ENCODE results near the gene CECR2. TPM values are rescaled to one million over a fixed set of nuclear protein-coding genes. Genes with fewer than 3 reads are reported as not detected.

The CECR2 gene
- total and polyA plus RNA-seq, 2 donors from 2014 or later: 0.58 to 3.4 TPM

- H3K4me1 ChIP-seq (ENCODE audit: control insufficient read depth in 2 of 3, insufficient read depth in 2 of 3, low read depth in 1 of 3, low read length in 3 of 3): no peaks in the 10 kb centered on the region
- no peak overlapping the region for H3K9ac ChIP-seq (ENCODE audit: low read length in 3 of 3)
- H3K27ac ChIP-seq (ENCODE audit: low read depth in 2 of 2, low read length in 2 of 2): no peak overlapping the region
- TF ChIP-seq CTCF (IDR thresholded peaks at IDR 0.05; ENCODE audit: borderline replicate concordance, extremely low read depth, insufficient read depth): no peak
- DNase-seq (no peak), FAIRE-seq (no peak)
- H3K4me3 ChIP-seq (ENCODE audit: low read length in 3 of 3): no peak overlapping the region
- intact Hi-C loops (cut with DNase I): no loop called here
- H3K27me3 ChIP-seq (ENCODE audit: control insufficient read depth, insufficient read depth, low read length): no peaks in the 10 kb centered on the region
- H3K9me3 ChIP-seq (ENCODE audit: control insufficient read depth in 2 of 3, insufficient read depth in 1 of 3, low read length in 3 of 3): no peaks in the 10 kb centered on the region
- H3K36me3 ChIP-seq (ENCODE audit: control insufficient read depth in 2 of 3, insufficient read depth in 3 of 3, low read length in 3 of 3): no peaks in the 10 kb centered on the region
Measured at GRCh38 chr22:17537155-17537554, 167.9 kb downstream of the CECR2 start.

- FAIRE-seq: no peak
Measured at GRCh38 chr22:17540481-17540880, 171.2 kb downstream of the CECR2 start.

GRCh38 chr22:17541476-17541875 is 172.2 kb downstream of the CECR2 start:
- no peaks in the 10 kb centered on the region for H3K27me3 ChIP-seq (ENCODE audit: control insufficient read depth, insufficient read depth, low read length)
- DNase-seq: no peak
- H3K4me3 ChIP-seq (ENCODE audit: low read length in 3 of 3): no peak overlapping the region
- H3K4me1 ChIP-seq (ENCODE audit: control insufficient read depth in 2 of 3, insufficient read depth in 2 of 3, low read depth in 1 of 3, low read length in 3 of 3): no peaks in the 10 kb centered on the region
- no peaks in the 10 kb centered on the region for H3K36me3 ChIP-seq (ENCODE audit: control insufficient read depth in 2 of 3, insufficient read depth in 3 of 3, low read length in 3 of 3)
- FAIRE-seq: no peak
- H3K9me3 ChIP-seq (ENCODE audit: control insufficient read depth in 2 of 3, insufficient read depth in 1 of 3, low read length in 3 of 3): no peaks in the 10 kb centered on the region
- no peak for TF ChIP-seq CTCF (IDR thresholded peaks at IDR 0.05; ENCODE audit: borderline replicate concordance, extremely low read depth, insufficient read depth)
- H3K9ac ChIP-seq (ENCODE audit: low read length in 3 of 3): no peak overlapping the region
- intact Hi-C loops (cut with DNase I): no loop called here
- no peak overlapping the region for H3K27ac ChIP-seq (ENCODE audit: low read depth in 2 of 2, low read length in 2 of 2)

More at GRCh38 chr22:17540481-17540880, 171.2 kb downstream of the CECR2 start:
- Histone ChIP-seq H3K9ac (ENCODE audit: low read length in 3 of 3) (no peak overlapping the region), H3K9me3 (ENCODE audit: control insufficient read depth in 2 of 3, insufficient read depth in 1 of 3, low read length in 3 of 3) (no peaks in the 10 kb centered on the region), H3K27me3 (ENCODE audit: control insufficient read depth, insufficient read depth, low read length) (no peaks in the 10 kb centered on the region), H3K36me3 (ENCODE audit: control insufficient read depth in 2 of 3, insufficient read depth in 3 of 3, low read length in 3 of 3) (no peaks in the 10 kb centered on the region), H3K4me3 (ENCODE audit: low read length in 3 of 3) (no peak overlapping the region), H3K27ac (ENCODE audit: low read depth in 2 of 2, low read length in 2 of 2) (no peak overlapping the region), H3K4me1 (ENCODE audit: control insufficient read depth in 2 of 3, insufficient read depth in 2 of 3, low read depth in 1 of 3, low read length in 3 of 3) (no peaks in the 10 kb centered on the region)
- intact Hi-C loops (cut with DNase I): no loop called here
- no peak for DNase-seq
- no peak for TF ChIP-seq CTCF (IDR thresholded peaks at IDR 0.05; ENCODE audit: borderline replicate concordance, extremely low read depth, insufficient read depth)

GRCh38 chr22:17542452-17542851 is 173.2 kb downstream of the CECR2 start:
- DNase-seq: no peak
- no peaks in the 10 kb centered on the region for H3K4me1 ChIP-seq (ENCODE audit: control insufficient read depth in 2 of 3, insufficient read depth in 2 of 3, low read depth in 1 of 3, low read length in 3 of 3)
- FAIRE-seq: no peak
- H3K36me3 ChIP-seq (ENCODE audit: control insufficient read depth in 2 of 3, insufficient read depth in 3 of 3, low read length in 3 of 3): no peaks in the 10 kb centered on the region
- no peaks in the 10 kb centered on the region for H3K9me3 ChIP-seq (ENCODE audit: control insufficient read depth in 2 of 3, insufficient read depth in 1 of 3, low read length in 3 of 3)
- H3K9ac ChIP-seq (ENCODE audit: low read length in 3 of 3): no peak overlapping the region
- H3K4me3 ChIP-seq (ENCODE audit: low read length in 3 of 3): no peak overlapping the region
- H3K27me3 ChIP-seq (ENCODE audit: control insufficient read depth, insufficient read depth, low read length): no peaks in the 10 kb centered on the region
- TF ChIP-seq CTCF (IDR thresholded peaks at IDR 0.05; ENCODE audit: borderline replicate concordance, extremely low read depth, insufficient read depth): no peak
- intact Hi-C loops (cut with DNase I): no loop called here
- H3K27ac ChIP-seq (ENCODE audit: low read depth in 2 of 2, low read length in 2 of 2): no peak overlapping the region
